ENCODE data around the gene HGD. TPM values are rescaled to one million over a fixed set of nuclear protein-coding genes. Genes with fewer than 3 reads are reported as not detected.

HGD gene
- total RNA-seq, 1 experiment from 2014 or later: 0.59 TPM

GRCh38 chr3:120659285-120659684, 22.8 kb downstream of the HGD start:
- ChIA-PET POLR2A (no interaction called here), CTCF (no interaction called here)
- ATAC-seq: no peak

More at GRCh38 chr3:120659285-120659684, 22.8 kb downstream of the HGD start:
- Histone ChIP-seq H3K27ac (ENCODE audit: low read depth, low read length) (no peak overlapping the region), H4K20me1 (ENCODE audit: insufficient read depth) (no peaks in the 10 kb centered on the region), H3K4me3 (replicated peaks in 1 of 2; ENCODE audit: low read depth in 1 of 2, low read length in 2 of 2) (no peak overlapping the region), H3K79me2 (ENCODE audit: insufficient read depth, low read length) (no peaks in the 10 kb centered on the region), H3K36me3 (ENCODE audit: control insufficient read depth in 1 of 2, insufficient read depth in 2 of 2, low read length in 2 of 2) (no peaks in the 10 kb centered on the region), H3K27me3 (ENCODE audit: insufficient read depth, low read length) (no peaks in the 10 kb centered on the region), H3K9me2 (ENCODE audit: insufficient read depth) (no peaks in the 10 kb centered on the region), H2AFZ (ENCODE audit: low read depth, low read length, poor library complexity, severe bottlenecking) (no peak overlapping the region), H3K9me3 (ENCODE audit: control insufficient read depth in 1 of 2, insufficient read depth in 1 of 2, low read depth in 1 of 2, low read length in 2 of 2) (no peaks in the 10 kb centered on the region), H3K9ac (ENCODE audit: low read length) (no peak overlapping the region), H3K4me2 (ENCODE audit: low read length) (no peak overlapping the region), H3K4me1 (ENCODE audit: control insufficient read depth in 1 of 2, insufficient read depth in 2 of 2, low read length in 2 of 2) (no peaks in the 10 kb centered on the region)
- intact Hi-C loops (cut with micrococcal nuclease): no loop called here
- no TSS peak for BruUV-seq (replicated peaks)
- TF ChIP-seq EGR1 (IDR thresholded peaks at IDR 0.05; ENCODE audit: low read depth) (no peak), SIN3A (IDR thresholded peaks at IDR 0.05; ENCODE audit: low read depth) (no peak), EZH2phosphoT487 (IDR thresholded peaks at IDR 0.05; ENCODE audit: borderline replicate concordance) (no peak), POLR2A (IDR thresholded peaks at IDR 0.05; ENCODE audit: borderline replicate concordance, extremely low read depth, insufficient read depth, insufficient read length) (no peak), TCF7L2 (IDR thresholded peaks at IDR 0.05; ENCODE audit: borderline replicate concordance, extremely low read depth, insufficient read depth, insufficient read length) (no peak), JUND (IDR thresholded peaks at IDR 0.05) (no peak), EZH2 (IDR thresholded peaks at IDR 0.05) (no peak), POLR2AphosphoS5 (IDR thresholded peaks at IDR 0.05; ENCODE audit: low read depth, low read length) (no peak), ZNF274 (IDR thresholded peaks at IDR 0.05; ENCODE audit: low read depth, low read length) (no peak), ZBTB33 (IDR thresholded peaks at IDR 0.05; ENCODE audit: extremely low read depth, insufficient replicate concordance, low read length) (no peak), CBX3 (IDR thresholded peaks at IDR 0.05; ENCODE audit: low read depth) (no peak), ZFX (IDR thresholded peaks at IDR 0.05) (no peak), ELF1 (IDR thresholded peaks at IDR 0.05; ENCODE audit: borderline replicate concordance, low read depth) (no peak), SP1 (IDR thresholded peaks at IDR 0.05; ENCODE audit: low read depth) (no peak), REST (IDR thresholded peaks at IDR 0.05; ENCODE audit: low read depth) (no peak)
- RAD21 ChIA-PET (ENCODE audit: low non-redundant PET in 1 of 2, low total read pairs in 2 of 2, uncharacterized antibody in 2 of 2, unreplicated experiment in 2 of 2): no interaction called here
- DNase-seq (ENCODE audit: low read depth, low spot score): no peak
